Calu3 (cell line): ENCODE results near the gene EOMES. TPM values are rescaled to one million over a fixed set of nuclear protein-coding genes. Genes with fewer than 3 reads are reported as not detected.

Experiments
- BruUV-seq: library from RNA; stranded (reverse); fragments of 400-500 nt; replicated peaks from 2 replicates; lab custom pipeline; 2021; lab: Mats Ljungman, UMichigan
- CTCF ChIA-PET: fragments of 300-600 bp; sonication (Branson Sonifier 250); formaldehyde crosslinking; loops from one replicate; lab custom pipeline; 2022; ENCODE audit warnings: antibody characterized with exemption; lab: Charles Lee
- DNase-seq: peaks from one replicate; pipeline ENCODE4 v3.0.0; 2022
- H3K27ac Mint-ChIP-seq: one replicate; pipeline ENCODE4 v1.8.0; 2022; ENCODE audit warnings: mixed read lengths; ENCODE audit not compliant: unreplicated experiment
- H3K27me3 Mint-ChIP-seq: one replicate; pipeline ENCODE4 v1.8.0; 2022; ENCODE audit warnings: mixed read lengths; ENCODE audit not compliant: unreplicated experiment
- H3K36me3 Mint-ChIP-seq: one replicate; pipeline ENCODE4 v1.8.0; 2022; ENCODE audit warnings: mild to moderate bottlenecking, moderate library complexity, mixed read lengths; ENCODE audit not compliant: insufficient read depth, unreplicated experiment
- H3K4me1 Mint-ChIP-seq: one replicate; pipeline ENCODE4 v1.8.0; 2022; ENCODE audit warnings: mild to moderate bottlenecking, low read depth, mixed read lengths; ENCODE audit not compliant: unreplicated experiment
- H3K4me3 Mint-ChIP-seq: one replicate; pipeline ENCODE4 v1.8.0; 2022; ENCODE audit warnings: mild to moderate bottlenecking, low read depth, moderate library complexity, mixed read lengths; ENCODE audit not compliant: unreplicated experiment
- H3K9me3 Mint-ChIP-seq: one replicate; pipeline ENCODE4 v1.8.0; 2022; ENCODE audit warnings: low read depth, mixed read lengths; ENCODE audit not compliant: unreplicated experiment
- CTCF ChIP-seq: fragments of 200-600 bp; IDR thresholded peaks from one replicate; pipeline ENCODE4 v1.8.0; 2022; ENCODE audit warnings: antibody characterized with exemption; ENCODE audit not compliant: unreplicated experiment
- intact Hi-C: fragments of 100-400 bp; cut with micrococcal nuclease; formaldehyde crosslinking; loops from one replicate; pipeline ENCODE4 v1.10.0; 2022; ENCODE audit not compliant: unreplicated experiment
- total RNA-seq: library from RNA; stranded (reverse); gene quantifications from 2 replicates; pipeline ENCODE4 v1.2.3, GENCODE V29; 2022

Gene EOMES
- total RNA-seq, 1 experiment from 2014 or later: 0.61 TPM

GRCh38 chr3:27675287-27675686 lies 46.8 kb downstream of the EOMES start:
- Mint-ChIP-seq H3K36me3 (no peaks in the 10 kb centered on the region), H3K4me3 (no peak overlapping the region), H3K27me3 (no peaks in the 10 kb centered on the region), H3K4me1 (peaks cover 57% of the 10 kb centered on the region), H3K27ac (no peak overlapping the region), H3K9me3 (no peaks in the 10 kb centered on the region)
- no peak for DNase-seq
- CTCF ChIA-PET: no interaction called here
- BruUV-seq: no TSS peak
- intact Hi-C loops: loop anchor here (5.0 to 10.0 kb wide), 3 partner anchors 33 to 150 kb away; no protein-coding TSS in a partner anchor
- no peak for TF ChIP-seq CTCF

GRCh38 chr3:27673701-27674100 lies 48.4 kb downstream of the EOMES start:
- CTCF ChIA-PET: no interaction called here
- H3K36me3 Mint-ChIP-seq: no peaks in the 10 kb centered on the region

GRCh38 chr3:27671101-27671500 lies 51.0 kb downstream of the EOMES start:
- Mint-ChIP-seq H3K4me1 (peaks cover 44% of the 10 kb centered on the region), H3K27me3 (no peaks in the 10 kb centered on the region), H3K4me3 (no peak overlapping the region), H3K9me3 (no peaks in the 10 kb centered on the region), H3K36me3 (no peaks in the 10 kb centered on the region), H3K27ac (peak overlapping the region; percentile 42)
- intact Hi-C loops: loop anchor here (10.0 kb wide), 1 partner anchor 146 kb away; no protein-coding TSS in a partner anchor
- DNase-seq: peak; percentile 33
- BruUV-seq: no TSS peak
- CTCF ChIA-PET: interaction anchor here (1.0 kb wide), 1 partner anchor 199 kb away, joined by 3 read pairs; no protein-coding TSS in a partner anchor
- no peak for TF ChIP-seq CTCF

More at GRCh38 chr3:27673701-27674100, 48.4 kb downstream of the EOMES start:
- Mint-ChIP-seq H3K27me3 (no peaks in the 10 kb centered on the region), H3K27ac (no peak overlapping the region), H3K9me3 (no peaks in the 10 kb centered on the region), H3K4me3 (no peak overlapping the region), H3K4me1 (peaks cover 55% of the 10 kb centered on the region)
- no peak for DNase-seq
- BruUV-seq: no TSS peak
- intact Hi-C loops: loop anchor here (10.0 kb wide), 1 partner anchor 149 kb away; no protein-coding TSS in a partner anchor
- no peak for TF ChIP-seq CTCF

GRCh38 chr3:27670619-27671018 lies 51.5 kb downstream of the EOMES start:
- DNase-seq: no peak
- no peaks in the 10 kb centered on the region for H3K36me3 Mint-ChIP-seq
- peaks cover 40% of the 10 kb centered on the region for H3K4me1 Mint-ChIP-seq
- H3K27me3 Mint-ChIP-seq: no peaks in the 10 kb centered on the region
- no peak overlapping the region for H3K4me3 Mint-ChIP-seq
- no peak for TF ChIP-seq CTCF
- intact Hi-C loops: loop anchor here (10.0 kb wide), 1 partner anchor 146 kb away; no protein-coding TSS in a partner anchor
- BruUV-seq: no TSS peak
- CTCF ChIA-PET: interaction anchor here (1.0 kb wide), 1 partner anchor 199 kb away, joined by 3 read pairs; no protein-coding TSS in a partner anchor
- H3K27ac Mint-ChIP-seq: peak overlapping the region; percentile 44
- no peaks in the 10 kb centered on the region for H3K9me3 Mint-ChIP-seq
